HG03039 (cell line): Measurements from ENCODE around the gene KLF15.

Experiments used
- ATAC-seq: cut with Tn5 transposase; IDR thresholded peaks from one replicate; pipeline ENCODE4 v1.9.1; 2021; ENCODE audit warnings: mild to moderate bottlenecking, moderate library complexity; ENCODE audit not compliant: unreplicated experiment

Gene KLF15

DNA sequence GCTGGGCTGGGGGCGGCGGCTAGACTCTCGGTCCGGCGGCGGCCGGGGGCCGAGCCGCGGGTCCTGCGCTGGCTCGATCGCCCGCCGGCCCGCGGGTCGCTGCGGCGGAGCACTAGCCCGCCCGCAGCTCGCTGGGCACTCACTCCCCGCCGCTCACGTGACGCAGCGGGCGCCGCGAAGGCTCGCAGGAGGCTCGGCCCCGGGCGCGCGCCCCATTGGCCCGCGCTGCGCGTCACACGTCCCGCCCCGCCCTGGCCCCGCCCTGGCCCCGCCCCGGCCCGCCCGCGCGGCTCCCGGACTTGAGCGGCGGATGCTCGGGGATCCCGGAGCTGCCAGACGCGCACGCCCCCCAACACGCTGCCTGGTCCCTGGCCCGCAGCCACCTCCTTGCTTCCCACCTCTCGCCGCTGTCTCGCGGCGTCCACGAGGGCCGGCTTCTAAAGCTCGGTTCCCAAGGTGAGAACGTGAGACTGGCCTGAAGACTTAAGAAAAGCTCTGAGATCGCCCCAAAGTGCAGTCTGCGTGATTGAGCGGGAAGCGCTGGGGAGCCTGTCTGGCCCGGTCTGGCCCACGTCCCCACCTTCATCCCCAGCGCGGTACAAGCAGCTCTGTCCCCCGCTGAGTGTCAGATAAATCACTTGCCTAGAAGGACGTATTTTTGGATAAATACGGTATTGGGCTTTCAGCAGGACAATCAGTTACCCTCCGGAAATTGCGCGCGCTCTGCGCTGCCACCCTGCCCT, at the start of gene KLF15:
Gene KLF15, minus strand, starts transcription at position 114 of the 743 bp plus-strand sequence. CDS start 4,486 bp downstream, outside the sequence.
- peak; percentile 85 for ATAC-seq

DNA sequence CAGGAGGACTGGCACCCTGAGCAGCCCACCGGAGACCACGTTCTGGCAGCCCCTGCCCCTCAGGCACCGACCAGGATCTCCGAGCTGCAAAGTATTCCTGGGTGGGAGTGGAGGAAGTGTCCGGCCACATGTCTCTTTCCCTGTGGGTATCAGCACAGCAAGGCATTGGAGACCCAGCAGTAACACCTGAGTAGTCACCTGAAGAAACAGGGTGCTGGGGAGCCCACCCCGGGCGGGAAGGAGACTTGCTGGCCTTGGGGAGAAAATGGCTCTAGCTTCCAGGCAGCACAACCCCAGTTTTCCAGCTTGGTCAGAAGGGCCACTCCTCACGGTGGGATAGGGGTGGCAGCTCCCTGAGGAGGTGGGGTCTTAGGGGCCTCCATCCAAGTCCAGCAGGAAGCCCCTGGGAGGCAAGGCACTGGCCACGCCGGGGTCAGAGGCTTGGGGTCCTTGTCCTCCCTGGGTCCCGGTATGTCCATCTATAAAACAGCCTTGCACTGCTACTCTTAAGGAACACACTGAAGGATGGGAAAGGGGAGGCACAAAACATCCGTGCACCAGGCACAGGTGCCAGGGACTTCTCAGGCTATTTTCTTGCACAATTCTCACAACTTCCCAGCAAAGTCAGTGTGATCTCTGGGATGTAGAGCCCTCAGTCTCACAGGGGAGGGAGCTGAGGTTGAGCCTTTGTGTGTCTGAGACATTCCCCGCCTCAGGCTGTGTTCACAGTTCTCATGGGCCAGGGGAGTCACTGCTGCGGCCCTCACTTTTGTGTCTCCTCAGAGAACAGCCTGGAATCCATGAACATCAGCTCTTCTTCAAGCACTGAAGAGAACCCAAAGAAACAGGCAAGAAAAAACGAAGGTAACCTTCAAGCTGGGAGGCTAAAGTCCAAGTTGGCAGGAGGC, 49.4 kb upstream of the KLF15 start:
- ATAC-seq: no peak

- no peak for ATAC-seq
Observed at GRCh38 chr3:126402666-126403302, 45.6 kb upstream of the KLF15 start.

DNA sequence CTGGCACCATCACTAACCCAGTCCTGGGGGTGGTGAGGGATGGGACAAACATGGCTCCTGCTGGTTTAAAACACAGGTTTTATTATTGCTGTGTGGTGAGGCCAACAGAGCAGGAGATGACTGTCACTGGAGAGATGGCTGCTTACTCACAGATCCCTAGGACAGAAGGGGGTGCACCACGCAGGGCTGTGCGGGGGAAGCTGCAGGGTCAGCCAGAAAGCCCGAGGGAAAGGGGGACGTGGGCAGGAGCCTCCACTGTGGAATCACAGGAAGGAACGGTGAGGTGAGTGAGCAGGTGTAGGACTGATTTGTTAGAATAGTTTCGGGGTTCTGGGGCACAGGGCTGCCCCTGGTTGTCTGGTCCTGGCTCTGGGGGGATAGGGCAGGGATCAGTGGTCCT, 45.0 kb upstream of the KLF15 start:
- no peak for ATAC-seq

DNA sequence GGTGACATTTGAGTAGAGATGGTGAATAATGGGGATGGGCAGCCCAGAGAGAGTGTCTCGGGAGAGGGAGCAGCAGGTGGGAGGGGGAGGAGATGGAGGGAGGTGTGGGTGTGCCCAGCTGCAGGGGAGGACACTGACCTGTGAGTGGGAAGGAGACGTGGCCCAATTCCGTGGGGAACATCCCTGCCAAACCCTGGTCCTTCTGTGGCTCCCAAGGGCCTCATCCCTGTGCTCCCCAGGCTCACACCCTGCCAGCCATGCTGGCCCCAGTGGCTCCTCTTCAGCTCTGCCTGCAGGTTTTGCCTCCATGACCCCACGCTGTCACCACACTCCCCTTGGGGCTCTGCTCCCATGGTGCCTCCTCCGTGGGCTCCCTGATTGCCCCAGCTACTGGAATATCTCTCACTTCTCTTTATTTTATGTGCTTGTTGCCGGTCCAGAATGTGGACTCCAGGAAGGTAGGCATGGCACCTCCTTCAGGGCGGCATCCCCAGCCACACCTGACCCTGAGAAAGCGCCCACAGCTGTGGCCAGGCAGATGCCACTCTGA, 44.5 kb upstream of the KLF15 start:
- ATAC-seq: no peak

- ATAC-seq: no peak
Observed at GRCh38 chr3:126399756-126400155, 42.5 kb upstream of the KLF15 start.

DNA sequence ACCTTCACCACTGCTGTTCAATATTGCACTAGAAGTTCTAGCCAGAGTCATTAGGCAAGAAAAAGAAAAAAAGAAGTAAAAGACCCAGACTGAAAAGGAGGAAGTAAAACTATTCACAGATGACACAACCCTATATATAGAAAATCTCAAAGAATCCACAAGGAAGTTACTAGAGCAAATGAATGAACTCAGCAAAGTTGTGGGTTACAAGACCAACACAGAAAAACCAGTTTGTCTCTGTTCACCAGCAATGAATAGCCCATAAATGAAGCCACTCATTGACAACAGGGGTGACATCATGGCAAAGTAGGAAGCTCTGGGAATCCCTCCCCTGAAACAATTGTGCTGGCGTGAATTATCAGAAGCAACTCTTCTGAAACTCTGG, 42.1 kb upstream of the KLF15 start:
- ATAC-seq: no peak

DNA sequence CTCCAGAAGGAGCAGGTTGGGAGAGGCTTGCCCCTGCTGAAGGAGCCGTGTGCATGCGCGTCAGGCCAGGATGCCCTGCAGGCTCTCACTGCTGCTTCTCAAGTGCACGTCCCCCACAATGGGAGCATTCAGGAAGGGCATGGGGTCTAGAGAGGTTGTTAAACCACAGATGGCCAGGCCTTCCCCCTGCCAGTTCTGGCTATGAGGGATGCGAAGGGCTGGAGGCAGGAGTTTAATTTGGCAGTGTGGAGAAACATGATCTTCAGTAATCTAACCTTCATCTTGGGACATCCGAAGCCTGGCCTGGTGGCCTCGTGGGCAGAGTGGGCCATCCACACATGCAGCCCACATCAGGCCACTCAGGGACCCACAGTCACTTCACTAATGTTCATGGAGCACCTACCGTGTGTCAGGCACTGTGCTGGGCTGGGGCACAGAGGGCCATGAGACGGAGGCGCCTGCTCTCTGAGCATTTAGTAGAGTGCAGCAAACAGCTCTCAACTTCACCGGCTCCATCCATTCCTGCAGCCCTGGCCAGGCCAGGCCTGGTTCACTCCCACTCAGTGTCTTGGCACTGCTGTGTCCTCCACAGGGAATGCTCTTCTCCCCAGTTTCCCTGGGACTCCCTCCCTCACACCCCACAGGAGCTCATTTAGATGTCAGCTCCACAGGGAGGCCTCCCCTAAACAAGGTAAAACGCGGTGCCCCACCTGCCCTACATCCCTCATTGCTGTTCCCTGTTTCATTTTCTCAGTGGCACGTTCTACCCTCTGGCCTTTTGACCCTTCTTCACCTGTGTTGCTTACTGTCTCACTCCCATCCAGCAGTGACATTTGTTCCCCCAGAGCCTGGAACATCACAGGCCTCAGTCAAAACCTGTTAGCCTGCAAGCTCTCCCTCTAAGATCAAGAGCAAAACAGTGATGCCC, 41.5 kb upstream of the KLF15 start:
- ATAC-seq: no peak

DNA sequence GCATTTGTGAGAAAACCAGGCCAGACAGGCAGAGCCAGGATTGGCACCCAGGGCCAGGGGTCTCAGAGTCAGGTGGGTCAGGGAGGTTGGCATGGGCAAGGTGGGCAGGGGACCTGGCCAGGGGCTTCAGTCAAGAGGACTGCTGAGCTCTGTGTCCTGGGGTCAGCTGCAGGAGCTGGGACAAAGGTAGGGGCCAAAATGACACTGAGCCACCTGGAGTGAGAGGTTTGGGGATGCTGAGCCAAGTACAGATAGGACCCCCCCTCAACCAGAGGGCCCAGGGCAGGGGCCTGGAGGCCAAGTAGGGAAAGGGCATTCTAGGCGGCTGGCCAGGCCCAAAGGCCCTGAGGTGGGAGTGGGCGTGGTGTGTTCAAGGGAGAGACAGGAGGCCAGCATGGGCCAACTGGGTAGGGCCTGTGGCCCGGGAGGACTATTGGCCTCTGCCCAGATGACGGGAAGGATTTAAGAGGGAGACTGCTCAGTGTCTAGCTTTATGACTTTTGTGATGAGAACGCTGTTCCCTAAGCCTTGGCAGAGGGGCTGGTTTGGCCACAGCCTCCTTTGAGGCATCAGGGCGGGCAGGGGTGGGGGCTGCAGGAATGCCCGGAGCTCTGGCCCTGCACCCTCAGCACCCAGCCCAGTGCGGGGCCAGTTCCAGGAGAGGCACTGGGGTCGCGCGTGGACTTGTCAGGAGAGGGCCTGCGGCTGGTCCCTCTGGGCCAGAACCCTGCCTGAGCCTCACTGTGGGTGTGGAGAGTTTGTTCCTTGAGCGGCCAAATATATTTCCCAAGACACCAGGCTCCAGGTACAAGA, 40.6 kb upstream of the KLF15 start:
- ATAC-seq: no peak

- ATAC-seq: no peak
Observed at GRCh38 chr3:126396536-126396935, 39.3 kb upstream of the KLF15 start.

- no peak for ATAC-seq
Observed at GRCh38 chr3:126395846-126396513, 38.8 kb upstream of the KLF15 start.

GRCh38 chr3:126394977-126395321, 37.7 kb upstream of the KLF15 start:
- ATAC-seq: no peak

- ATAC-seq: no peak
Observed at GRCh38 chr3:126394179-126394976, 37.2 kb upstream of the KLF15 start, which contains the start of gene CFAP100. Gene CFAP100 (plus strand): TSS chr3:126394909. CDS start chr3:126396001, 1,092 bp downstream.

GRCh38 chr3:126393563-126393962, 36.4 kb upstream of the KLF15 start:
- no peak for ATAC-seq

DNA sequence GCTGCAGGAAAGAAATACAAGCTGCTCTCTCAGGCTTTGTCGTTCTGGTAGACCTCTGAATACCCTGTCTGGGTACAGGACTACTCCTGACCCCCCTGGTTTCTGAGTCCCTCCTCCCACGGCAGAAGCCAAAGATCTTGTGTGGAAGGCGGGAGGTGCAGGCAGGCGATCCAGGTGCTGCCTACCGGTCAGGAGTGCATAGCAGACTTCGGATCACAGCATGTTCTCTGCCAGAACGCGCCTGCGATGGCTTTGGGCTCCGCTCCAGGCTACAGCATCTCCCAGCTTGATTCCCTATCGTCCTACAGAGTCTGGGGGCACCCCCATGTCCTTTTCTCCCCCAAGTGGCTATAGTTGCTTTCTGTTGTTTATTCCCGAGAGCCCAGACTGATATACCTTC, 35.0 kb upstream of the KLF15 start:
- no peak for ATAC-seq

DNA sequence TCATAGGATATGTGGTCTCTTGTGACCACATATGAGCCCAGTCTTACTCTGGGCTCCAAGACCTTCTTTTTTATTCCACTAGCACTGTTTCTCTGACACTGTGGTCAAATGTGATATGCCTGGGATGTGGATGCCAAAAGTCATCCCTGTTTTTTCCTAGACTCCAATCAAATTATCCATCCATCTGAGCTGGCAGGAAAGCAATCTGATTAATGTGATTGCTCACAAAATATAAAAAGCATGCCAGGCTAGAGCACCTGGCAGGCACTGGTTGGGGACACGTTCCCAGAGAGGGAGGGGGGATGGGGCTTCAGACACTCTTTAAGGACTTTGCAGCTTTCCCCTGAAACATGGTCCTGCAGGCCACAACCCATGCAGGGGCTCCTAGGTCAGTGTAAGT, 34.4 kb upstream of the KLF15 start:
- ATAC-seq: no peak

- ATAC-seq: no peak
Observed at GRCh38 chr3:126390751-126391150, 33.5 kb upstream of the KLF15 start.

- no peak for ATAC-seq
Observed at GRCh38 chr3:126390201-126390600, 33.0 kb upstream of the KLF15 start.
